GM21367 (cell line): Measurements from ENCODE around the gene ETFDH.
"Not testable (repeated sequence)": the region's sequence is repeated elsewhere in the genome, so short reads cannot be mapped to it uniquely, and the experiment has no call there.

Source experiments
- ATAC-seq: cut with Tn5 transposase; IDR thresholded peaks from one replicate; pipeline ENCODE4 v1.9.1; 2021; ENCODE audit not compliant: unreplicated experiment

ETFDH gene

GRCh38 chr4:158671915-158672806, at the start of gene ETFDH:
Gene ETFDH, plus strand, starts transcription at chr4:158672296. Its CDS starts 161 bp downstream, at chr4:158672457.
- ATAC-seq, result peak; percentile 87

- ATAC-seq, result peak; percentile 90
These were observed 47.1 kb upstream of the ETFDH start for GRCh38 chr4:158624889-158625478.

GRCh38 chr4:158625544-158625943, 46.6 kb upstream of the ETFDH start:
- ATAC-seq, result no peak

GRCh38 chr4:158630893-158631292, 41.2 kb upstream of the ETFDH start:
- ATAC-seq, result no peak

- no peak for ATAC-seq
These were observed 35.5 kb upstream of the ETFDH start for GRCh38 chr4:158636619-158637018.

GRCh38 chr4:158644356-158644755, 27.7 kb upstream of the ETFDH start:
- ATAC-seq, result no peak

GRCh38 chr4:158644760-158645159, 27.3 kb upstream of the ETFDH start:
- no peak for ATAC-seq

- ATAC-seq, result no peak
These were observed 22.9 kb upstream of the ETFDH start for GRCh38 chr4:158649111-158649680.

- no peak for ATAC-seq
These were observed 19.2 kb upstream of the ETFDH start for GRCh38 chr4:158652920-158653319.

- no peak for ATAC-seq
These were observed 15.7 kb upstream of the ETFDH start for GRCh38 chr4:158656439-158656838.

GRCh38 chr4:158657291-158657690, 14.8 kb upstream of the ETFDH start:
- ATAC-seq, result no peak

GRCh38 chr4:158663255-158663654, 8.8 kb upstream of the ETFDH start:
- not testable (repeated sequence) for ATAC-seq

GRCh38 chr4:158663707-158664625, 8.1 kb upstream of the ETFDH start:
- ATAC-seq, result not testable (repeated sequence)

GRCh38 chr4:158664806-158665205, 7.3 kb upstream of the ETFDH start:
- ATAC-seq, result no peak

- no peak for ATAC-seq
These were observed 5.2 kb upstream of the ETFDH start for GRCh38 chr4:158666892-158667291.

GRCh38 chr4:158667651-158668198, 4.4 kb upstream of the ETFDH start:
- ATAC-seq, result no peak

- no peak for ATAC-seq
These were observed 2.8 kb upstream of the ETFDH start for GRCh38 chr4:158669310-158669709.

- ATAC-seq, result peak; percentile 25
These were observed 976 bp upstream of the ETFDH start for GRCh38 chr4:158670975-158671664.

GRCh38 chr4:158671665-158671914, 506 bp upstream of the ETFDH start, which contains the start of gene C4orf46:
Gene C4orf46, minus strand, starts transcription at chr4:158671887. Its CDS starts 86 bp downstream, at chr4:158671801.
- ATAC-seq, result no peak

- no peak for ATAC-seq
These were observed 1.5 kb downstream of the ETFDH start for GRCh38 chr4:158673633-158674032.
